Right hindlimb (tissue), 1 donor: ENCODE measurements around the gene FGG.

Experiments used
- DNase-seq: peaks from one replicate; pipeline ENCODE4 v3.0.0-alpha.2; 2018

FGG gene

DNA sequence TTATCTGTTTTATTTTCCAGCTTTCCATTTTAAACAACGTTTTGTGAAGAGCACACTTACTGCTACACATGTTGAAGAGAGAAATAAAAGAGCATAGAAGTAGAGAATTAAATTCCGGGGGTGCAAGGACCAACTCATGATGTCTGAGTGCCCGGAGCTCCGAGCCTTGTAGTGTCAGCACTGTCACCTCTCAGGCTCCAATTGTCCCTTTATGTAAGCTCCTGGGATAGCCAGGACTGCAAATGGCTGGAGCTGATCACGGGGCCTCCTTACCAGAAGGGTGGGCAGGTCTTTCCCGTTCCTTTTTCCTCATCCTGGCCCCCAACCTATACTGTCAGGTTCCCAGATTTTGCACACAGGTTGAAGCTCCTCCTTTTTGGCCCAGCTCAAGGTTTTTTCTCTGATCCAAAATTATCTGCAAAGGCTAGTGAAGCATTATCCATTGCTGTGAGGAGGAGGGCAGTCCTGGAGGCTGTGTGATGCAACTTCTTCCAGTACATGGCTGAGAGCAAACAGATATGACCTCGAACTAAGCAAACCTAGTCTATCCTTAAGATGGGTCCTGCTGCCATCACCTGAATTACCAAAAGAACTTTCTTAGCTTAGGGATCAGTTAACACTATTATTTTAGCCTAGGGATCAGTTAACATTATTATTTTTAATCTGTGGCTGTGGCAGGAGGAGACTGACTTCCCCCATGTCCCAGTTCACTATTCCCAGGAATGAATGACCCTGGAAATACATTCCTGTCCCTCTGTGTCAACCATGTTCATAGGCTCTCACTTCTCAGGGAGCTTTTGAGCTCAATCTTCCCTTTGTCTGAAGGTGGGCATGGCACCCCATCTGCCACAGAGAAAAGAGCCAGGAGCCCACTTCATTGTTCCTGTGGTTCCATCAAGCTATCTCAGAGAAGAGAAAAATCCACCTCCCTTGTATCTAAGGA lies at the start of gene FGG:
Gene FGG, minus strand, starts transcription at position 185 of the 943 bp plus-strand sequence. Its CDS starts 47 bp downstream, at position 138.
- DNase-seq = no peak

DNA sequence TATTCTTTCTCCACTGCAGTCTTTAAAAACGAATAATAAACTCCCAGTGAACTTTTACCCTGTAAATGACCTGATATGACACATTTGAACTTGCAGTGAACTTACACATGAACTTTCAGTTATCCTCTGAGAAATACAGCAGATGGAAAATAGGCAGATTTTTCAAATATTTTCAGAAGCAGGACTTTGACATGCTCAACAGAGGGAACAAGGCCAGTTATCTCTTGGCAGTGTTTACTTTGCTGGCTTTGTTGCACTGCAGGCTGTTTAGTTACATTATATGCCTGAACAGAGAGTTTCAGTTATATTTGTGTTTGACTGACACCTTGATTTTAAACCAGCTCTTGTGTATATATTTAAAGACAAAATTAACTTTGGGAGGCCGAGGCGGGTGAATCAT lies 47.6 kb upstream of the FGG start:
- peak; percentile 62 for DNase-seq

DNA sequence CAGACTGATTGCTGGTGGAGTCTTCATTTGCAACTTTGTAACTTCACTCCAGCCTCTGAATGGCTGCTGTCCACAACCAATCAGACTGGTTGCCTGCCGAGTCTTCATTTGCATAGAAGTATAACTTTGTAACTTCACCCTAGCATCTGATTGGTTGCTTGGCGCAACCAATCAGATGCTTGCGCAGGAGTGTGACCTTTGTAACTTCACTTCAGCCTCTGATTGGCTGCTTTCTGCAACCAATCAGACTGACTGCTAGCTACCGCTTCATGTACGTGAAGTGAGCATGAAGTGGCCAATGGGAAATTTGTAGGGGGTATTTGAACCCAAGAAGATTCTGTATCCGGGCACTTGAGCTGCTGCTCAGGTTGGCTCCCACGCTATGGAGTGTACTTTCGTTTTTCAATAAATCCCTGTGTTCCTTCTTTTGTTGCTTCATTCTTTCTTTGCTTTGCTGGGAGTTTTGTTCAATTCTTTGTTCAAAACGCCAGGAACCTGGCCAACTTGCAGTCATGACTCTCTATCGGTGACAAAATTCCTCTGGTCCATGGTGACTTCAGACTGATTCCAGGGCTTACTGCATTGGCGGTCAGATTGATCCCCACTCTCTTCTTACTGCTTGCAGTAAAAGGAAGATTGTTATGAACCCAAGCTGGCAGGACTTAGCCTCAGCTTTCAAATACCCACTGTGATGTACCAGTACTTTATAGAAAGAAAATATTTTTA lies 46.4 kb upstream of the FGG start:
- DNase-seq = no peak

DNA sequence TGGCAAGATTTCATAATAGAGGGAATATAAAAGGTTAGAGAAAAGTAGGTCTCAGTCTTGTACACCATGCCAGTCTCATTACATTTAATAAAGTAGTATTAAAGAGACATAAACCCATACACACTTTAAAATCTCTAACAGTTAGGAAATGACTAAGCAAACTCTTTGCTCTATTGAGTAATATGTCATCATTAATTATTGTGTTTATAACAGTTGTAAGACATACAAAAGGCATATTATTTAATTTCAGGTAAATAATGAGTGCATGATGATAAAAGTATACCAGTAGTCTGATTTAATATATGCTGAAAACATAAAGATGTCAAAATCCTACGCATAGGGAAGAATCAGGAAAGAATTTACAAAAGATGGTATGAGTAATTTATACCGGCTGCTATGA lies 31.0 kb upstream of the FGG start:
- DNase-seq = no peak

DNA sequence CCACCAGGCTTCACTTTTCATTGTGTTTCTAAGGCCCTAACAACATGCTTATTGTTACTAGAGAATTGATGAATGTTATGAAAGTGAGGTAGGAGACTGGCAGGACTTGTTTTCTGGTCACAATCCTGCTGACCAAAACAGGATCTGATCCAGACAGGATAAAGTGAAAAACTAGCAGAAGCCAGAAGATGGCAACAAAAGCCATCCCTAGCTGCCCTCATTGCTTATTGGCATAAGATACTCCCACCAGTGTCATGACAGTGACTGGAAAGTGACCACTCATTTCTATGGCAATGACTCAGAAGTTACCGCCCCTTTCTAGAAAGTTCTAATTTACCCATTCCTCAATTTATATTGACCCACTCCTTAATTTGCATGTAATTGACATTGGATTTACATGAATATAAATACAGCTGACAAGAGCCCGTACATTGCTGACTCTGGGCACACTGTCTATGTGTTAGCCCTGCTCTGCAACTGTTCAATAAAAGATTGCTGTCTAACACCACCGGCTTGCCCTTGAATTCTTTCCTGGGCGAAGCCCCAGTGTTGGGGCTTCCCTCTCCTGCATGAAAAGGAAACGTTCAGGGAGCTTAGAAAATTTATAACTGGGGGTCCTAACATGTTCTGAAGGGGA lies 30.0 kb upstream of the FGG start:
- DNase-seq = no peak

DNA sequence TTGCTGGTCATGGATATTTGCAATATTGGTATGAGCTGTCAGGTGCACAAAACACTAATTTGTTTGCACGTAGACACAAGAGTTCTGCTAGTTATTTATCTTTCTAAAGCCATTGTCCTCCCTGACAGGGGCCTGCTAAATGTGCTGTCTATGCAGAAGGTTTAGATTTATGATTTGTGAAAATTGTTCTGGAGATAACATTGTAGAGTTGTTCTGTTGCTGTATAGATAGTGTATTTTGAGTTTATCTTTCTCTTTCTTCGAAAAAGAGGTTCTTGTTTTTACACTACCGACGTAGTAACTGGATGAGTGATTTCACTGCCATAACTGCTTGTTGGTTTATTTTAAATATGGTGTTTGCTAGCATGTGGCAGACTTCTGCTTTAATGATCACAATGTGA lies 28.5 kb upstream of the FGG start:
- no peak for DNase-seq

DNA sequence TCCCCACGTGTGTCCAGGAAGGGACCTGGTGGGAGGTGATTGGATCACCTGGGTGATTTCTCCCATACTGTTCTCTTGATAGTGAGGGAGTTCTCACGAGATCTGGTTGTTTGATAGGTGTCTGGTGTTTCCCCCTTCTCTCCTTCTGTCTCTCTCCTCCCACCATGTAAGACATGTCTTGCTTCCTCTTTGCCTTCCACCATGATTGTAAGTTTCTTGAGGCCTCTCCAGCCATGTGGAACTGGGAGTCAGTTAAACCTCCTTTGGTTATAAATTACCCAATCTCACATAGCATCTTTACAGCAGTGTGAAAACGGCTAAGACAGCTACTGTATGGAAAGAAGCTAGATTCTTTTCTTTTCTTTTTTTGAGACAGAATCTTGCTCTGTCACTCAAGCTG lies 21.6 kb upstream of the FGG start:
- DNase-seq = no peak

DNA sequence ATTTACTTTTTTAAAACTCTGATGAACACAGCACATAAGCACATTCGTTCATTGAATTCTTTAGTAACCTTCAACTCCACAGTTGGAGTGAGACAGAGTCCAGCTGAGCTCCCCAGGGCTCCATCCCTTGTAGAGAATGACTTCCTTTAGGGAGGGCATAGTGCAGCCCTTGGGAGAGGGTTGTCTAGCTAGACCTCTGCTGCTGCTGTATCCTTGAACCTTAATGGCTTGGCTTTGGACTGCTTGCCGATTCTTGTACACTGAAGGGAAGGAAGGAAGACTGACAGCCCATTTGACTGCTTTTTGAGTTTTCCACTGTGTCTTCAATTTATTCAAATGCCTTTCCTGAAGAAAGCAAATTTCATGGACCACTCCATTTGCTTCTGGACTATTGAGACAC lies 19.4 kb upstream of the FGG start:
- no peak for DNase-seq

DNA sequence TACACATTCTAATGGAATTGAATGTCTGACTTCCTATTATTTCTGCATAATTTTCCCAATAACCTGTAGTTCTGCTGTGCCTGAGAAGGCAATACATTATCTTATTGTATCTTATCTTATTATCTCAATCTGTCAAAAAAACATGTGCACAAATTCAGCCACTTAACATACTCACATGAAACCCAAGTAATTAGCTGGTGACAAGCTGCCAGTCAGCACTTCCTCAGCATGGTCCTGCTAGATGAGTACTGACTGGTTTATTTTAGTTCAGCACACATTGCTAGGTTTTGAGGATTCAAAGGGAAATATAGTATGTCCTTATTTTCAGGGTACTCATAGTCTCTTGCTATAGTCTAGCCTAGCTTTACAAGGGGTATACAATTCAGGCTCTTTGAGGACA lies 17.9 kb upstream of the FGG start:
- no peak for DNase-seq

DNA sequence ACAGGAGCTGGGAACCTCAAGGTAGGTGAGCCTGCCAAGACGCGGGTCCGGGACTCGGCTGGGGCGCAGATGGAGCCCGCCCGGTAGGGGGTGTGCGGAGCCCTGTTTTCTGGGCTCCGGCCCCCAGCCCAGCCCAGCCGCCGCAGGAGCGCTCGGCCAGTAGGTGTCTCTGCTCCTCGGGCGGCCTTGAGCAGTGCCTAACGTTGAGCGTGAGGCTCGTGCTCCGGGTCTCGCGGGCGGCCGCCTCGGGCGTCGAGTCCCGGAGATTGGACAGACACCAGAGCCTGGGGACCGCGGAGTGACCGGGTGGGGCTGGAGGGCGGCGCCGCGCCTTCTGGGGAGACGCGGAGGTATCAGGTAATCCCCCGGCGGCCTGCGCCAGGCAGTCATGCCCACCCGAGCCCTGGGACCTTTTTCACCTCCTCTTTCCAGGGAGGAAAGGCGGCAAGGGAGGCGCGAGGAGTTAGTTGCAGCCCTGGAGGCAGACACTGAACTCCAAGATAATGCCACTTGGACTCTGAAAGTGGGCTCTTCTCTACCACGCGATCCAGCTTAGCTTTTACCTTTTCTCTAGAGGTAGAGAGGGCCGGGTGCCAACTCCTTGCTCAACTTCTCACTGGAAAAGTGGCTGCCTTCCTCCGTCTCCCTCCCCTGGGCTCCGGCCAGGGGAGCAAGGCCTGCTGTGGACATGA lies 14.5 kb upstream of the FGG start:
- peak; percentile 70 for DNase-seq

DNA sequence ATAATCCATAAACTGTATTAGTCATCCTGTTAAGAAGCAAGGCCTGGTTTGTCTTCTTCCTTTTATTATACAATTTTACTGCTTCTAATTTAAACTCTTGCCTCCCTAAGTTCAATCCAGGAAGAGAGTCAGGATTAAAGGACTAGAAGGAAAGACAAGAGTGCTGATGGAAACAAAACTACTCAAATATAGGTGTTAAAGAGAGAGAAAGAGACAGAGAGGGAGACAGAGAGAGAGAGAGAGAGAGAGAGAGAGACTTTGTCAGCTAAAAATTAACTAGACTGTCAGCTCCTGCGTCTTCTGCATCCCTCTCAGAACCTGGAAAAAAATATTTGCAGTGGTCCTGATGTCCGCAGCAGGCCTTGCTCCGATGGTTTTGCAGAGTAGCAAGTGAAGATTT lies 13.5 kb upstream of the FGG start:
- no peak for DNase-seq

DNA sequence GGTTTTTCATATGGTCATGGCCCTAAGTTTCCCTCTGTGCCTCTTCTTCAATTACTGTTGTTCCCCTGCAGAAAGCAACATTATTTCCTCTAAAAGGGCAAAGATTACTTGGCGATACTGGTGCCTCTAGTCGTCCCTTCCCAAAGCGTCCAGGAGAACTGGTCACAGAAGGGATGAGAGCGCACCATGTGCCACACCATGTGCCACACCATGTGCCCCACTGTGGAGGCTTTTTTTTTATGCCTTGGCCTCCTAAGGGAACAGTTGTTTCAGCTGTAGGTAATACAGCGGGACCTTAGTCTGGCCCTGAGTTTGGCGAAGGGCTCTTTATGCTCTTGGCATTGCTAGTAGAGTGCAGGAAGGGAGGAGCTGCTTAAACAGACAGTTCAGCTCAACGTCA lies 11.5 kb upstream of the FGG start:
- no peak for DNase-seq

DNA sequence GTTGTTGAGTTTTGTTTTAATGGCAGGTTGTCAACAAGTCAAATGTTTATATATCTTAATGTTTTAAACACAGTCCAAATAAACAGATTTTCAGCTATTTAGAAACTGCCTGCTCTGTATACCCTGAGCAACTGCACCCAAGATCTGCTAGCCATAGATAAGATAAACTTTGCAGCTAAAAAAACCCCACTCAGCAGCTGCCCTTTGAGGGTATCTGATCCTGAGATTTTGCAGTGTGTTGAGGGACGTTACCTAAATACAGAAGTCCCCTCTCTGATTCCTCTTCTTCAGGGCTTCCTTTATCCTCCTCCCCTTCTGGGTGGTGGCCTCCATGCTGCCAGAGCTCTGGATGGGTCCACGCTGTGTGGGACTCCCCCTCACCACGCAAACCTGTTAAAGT lies 11.0 kb upstream of the FGG start:
- no peak for DNase-seq

DNA sequence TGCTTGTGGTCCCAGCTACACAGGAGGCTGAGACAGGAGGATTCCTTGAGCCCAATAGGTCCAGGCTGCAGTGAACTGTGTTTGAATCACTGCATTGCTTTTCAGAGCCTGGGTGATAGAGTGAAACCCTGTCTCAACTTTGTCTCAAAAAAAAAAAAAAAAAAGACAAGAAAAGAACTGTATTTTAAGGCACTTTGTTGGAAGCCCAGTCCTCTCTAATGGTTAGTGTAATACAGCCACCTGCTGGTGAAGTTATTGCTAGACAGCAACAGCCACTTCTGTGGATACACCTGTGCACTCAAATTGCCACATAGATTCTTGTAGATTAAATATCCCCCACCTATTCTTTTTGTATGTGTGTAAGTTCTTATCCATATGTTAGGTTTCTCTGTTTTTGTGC lies 10.1 kb upstream of the FGG start:
- no peak for DNase-seq

DNA sequence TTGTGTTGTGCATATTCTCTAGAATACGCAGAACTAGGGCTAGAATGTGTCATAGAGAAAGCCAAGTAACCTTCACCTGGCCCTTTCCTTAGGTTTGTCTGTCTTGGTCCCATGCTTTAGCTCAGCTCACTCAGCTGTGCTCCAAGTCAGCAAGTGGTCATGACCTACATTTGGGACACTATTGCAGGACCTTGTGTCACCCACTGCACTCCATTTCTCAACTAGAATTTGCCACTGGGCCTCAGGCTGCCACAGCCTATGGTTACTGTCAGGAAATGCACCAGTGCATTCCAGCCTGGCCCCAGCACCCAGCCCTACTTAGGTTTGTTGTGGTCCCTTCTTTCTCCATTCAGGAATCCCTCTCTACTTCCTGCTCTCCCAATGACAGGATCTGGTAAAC lies 7.7 kb upstream of the FGG start:
- no peak for DNase-seq

DNA sequence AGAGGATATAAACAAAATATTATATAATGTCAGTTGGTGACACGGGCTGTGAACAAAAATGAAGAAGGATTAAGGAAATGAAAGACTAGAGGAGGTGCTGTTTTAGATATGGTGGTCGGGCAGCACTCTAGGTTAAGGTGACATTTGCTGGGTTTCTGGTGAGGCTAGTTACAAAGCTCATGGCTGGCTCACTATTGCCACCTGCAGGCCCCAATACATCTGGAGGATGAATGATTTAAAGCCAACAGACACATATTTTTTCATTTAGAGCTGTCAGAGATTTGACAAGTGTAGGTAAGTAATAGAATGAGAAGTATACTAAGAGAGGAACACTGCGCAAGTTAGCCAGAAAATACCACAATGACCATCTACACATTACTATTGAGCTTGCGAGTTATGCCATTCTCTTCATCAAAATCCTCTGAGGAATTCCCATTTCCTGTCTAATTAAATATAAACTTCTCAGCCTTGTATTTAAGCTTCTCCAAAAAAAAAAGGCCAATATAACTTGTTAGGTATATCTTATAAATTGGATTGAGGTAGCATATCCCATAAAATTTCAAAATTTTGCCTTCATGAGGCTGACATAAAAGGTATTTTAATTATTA lies 6.4 kb upstream of the FGG start:
- peak; percentile 33 for DNase-seq

DNA sequence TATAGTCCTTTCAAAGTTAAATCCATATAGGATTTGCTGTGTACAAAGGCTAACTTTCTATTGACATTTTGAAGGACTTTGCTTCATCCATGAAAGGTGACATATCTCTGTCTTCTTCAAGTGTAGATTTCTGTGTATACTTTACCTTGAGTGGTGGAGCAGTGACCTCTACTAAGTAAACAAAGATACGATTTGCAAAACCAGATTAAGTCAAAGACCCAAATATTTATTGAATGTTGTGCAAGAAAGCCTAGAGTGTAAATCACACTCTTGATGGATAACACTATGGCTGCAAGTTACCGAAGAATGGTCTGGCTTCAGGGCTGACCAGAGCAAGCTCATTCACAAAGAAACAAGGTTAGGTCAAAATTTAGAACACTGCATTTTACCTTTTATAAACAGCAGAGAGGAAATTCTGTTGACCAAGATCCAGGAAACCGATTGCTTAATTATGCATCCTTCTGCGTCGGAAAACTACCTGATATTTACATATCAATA lies 5.4 kb upstream of the FGG start:
- DNase-seq = no peak

DNA sequence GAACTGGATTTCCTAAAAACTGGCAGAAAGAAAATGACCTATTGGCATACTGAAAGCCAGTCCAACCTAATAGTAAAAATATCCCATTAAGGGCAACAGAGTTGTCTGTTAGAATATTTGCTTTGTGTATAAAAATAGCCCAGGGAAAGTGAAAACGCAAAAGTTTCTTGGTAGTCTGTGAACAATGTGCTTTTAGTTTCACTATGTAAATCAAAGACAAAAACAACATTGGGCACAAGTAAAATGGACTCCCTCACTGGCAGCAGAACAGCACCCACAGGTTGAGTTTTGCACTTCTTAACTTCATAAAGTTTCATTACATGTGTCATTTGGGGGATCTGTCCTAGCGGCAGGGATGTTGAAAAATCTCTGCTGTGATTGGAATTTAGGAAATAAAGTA lies 4.3 kb upstream of the FGG start:
- DNase-seq = no peak

DNA sequence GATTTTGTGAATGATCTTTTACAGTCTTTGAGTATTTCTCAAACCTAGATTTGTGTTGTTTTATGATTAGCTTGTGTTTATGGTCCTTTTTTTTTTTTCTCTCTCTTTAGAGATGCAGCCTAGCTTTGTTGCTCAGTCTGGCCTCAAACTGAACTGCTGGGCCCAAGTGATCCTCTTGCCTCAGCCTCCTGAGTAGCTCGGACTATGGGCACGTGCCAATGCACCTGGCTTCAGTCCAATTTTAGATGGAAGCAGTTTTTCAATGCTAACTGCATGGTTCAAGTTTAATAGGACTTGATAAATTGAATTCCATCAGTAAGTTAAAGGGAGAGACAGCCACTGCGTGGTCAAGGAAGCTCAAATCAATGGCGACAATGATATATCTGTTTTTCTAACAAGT lies 3.8 kb upstream of the FGG start:
- no peak for DNase-seq

DNA sequence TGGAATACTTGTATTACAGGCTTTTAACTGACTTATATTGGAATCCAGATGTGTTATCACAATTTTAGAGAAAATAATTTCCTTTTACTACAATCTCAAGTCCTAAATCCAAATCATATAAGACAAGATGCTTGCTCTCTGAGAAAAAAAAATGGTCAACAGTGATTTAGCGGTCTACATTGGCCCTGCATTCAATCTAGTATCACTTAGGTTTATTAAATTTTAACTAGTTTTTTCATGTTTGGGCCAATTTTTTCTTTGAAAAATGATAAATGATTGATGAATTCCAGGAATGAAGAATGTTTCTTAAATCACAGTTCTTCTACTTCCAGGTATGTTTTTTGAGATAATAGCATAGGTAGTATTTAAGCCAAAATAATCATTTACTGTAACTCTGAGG lies 2.8 kb upstream of the FGG start:
- DNase-seq = no peak

DNA sequence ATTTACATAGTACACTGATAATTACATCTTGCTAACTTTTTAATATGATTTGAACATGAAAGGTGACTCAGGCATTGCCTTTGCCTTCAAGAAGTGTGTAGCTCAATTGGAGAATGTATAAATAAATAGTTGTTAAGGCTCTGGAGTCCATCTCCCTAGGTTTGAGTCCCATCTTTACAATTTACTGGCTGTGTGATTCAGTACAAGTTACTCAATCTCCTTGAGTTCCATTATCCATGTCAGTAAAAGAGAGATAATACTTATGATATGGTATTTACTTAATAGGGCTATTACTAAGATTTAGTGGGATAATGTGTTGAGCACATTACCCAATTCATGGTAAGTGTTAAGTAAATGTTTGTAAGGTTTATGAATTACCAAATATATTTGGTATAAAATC lies 1.9 kb upstream of the FGG start:
- no peak for DNase-seq

DNA sequence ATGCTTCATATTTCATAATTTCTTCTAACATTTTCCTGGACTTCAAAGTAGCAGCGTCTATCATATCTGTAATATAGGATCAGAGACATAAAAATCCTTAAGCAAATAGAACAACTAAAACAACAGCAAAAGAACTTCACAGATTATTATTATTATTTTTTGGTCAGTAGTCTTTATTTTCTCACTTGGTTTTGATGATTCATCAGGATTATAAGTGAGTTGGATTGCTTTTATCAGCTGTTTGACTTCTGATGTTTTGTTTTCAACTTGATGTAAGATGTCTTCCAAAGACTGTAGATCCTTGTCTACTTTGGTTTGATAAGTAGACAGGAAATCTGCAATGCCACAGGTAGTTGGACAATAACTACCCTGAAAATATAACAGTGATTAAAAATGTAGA lies 623 bp downstream of the FGG start:
- no peak for DNase-seq

DNA sequence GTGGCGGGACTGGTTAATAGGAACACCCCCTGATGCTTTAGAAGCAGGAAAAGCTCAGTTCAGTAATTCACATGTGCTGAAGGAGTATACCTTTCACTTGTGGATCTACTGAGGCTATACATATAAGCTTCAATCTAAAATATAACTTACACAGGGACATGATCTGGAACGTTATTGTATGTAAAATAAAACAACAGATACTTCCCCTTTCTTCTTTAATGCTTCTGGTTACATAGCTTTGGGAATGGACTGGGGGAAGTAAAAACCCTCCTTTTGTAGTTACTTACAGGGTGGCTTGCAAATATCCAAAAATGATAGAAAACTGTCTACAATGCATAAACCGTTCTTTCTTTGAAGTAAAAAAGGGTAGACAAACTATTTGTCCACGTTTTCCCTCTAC lies 1.9 kb downstream of the FGG start:
- no peak for DNase-seq
